Fibroblast of lung (primary cell): Measurements from ENCODE around the gene PREB. TPM values are rescaled to one million over a fixed set of nuclear protein-coding genes. Genes with fewer than 3 reads are reported as not detected.

Experiments used
- DNase-seq, 2 donors: peaks; one replicate each; pipeline versions ENCODE4 v3.0.0 to v3.0.0-alpha.2; 2010; ENCODE audit warnings: low read depth in 2 of 2
- H2AFZ ChIP-seq: 2 replicates; pipeline ENCODE4 v1.5.1; 2012; ENCODE audit warnings: low read length, control low read depth, inconsistent platforms
- H3K27ac ChIP-seq: 2 replicates; pipeline ENCODE4 v1.5.1; 2011; ENCODE audit warnings: low read length, control low read depth; ENCODE audit not compliant: insufficient read depth
- H3K27me3 ChIP-seq: 2 replicates; pipeline ENCODE4 v1.5.1; 2011; ENCODE audit warnings: mild to moderate bottlenecking, low read length; ENCODE audit not compliant: control insufficient read depth, insufficient read depth
- H3K36me3 ChIP-seq: 2 replicates; pipeline ENCODE4 v1.5.1; 2011; ENCODE audit warnings: low read length; ENCODE audit not compliant: control insufficient read depth, insufficient read depth
- H3K4me1 ChIP-seq: 2 replicates; pipeline ENCODE4 v1.5.1; 2011; ENCODE audit warnings: low read length; ENCODE audit not compliant: control insufficient read depth, insufficient read depth; ENCODE audit errors: extremely low read depth
- H3K4me2 ChIP-seq: 2 replicates; pipeline ENCODE4 v1.5.1; 2011; ENCODE audit warnings: low read length, control low read depth; ENCODE audit not compliant: insufficient read depth; ENCODE audit errors: extremely low read depth
- H3K4me3 ChIP-seq, 4 experiments: fragments of 200-600 bp in 1 of 4; sonication (generic) in 1 of 4; replicated peaks in 1 of 4; 2 replicates each; pipeline ENCODE4 v1.5.1; 2011 to 2016; ENCODE audit warnings: low read length in 4 of 4, low read depth in 3 of 4, mild to moderate bottlenecking in 3 of 4, control low read depth in 2 of 4, inconsistent platforms in 1 of 4, mixed read lengths in 1 of 4; ENCODE audit not compliant: insufficient read depth in 1 of 4; ENCODE audit errors: control extremely low read depth in 1 of 4
- H3K79me2 ChIP-seq: 2 replicates; pipeline ENCODE4 v1.5.1; 2012; ENCODE audit warnings: mild to moderate bottlenecking, low read length, inconsistent platforms; ENCODE audit not compliant: control insufficient read depth, insufficient read depth
- H3K9ac ChIP-seq: 2 replicates; pipeline ENCODE4 v1.5.1; 2011; ENCODE audit warnings: mild to moderate bottlenecking, low read length, control low read depth; ENCODE audit not compliant: insufficient read depth
- H3K9me3 ChIP-seq: 2 replicates; pipeline ENCODE4 v1.5.1; 2012; ENCODE audit warnings: low read depth, low read length; ENCODE audit not compliant: control insufficient read depth, insufficient read depth
- H4K20me1 ChIP-seq: 2 replicates; pipeline ENCODE4 v1.5.1; 2011; ENCODE audit warnings: low read length; ENCODE audit not compliant: control insufficient read depth, insufficient read depth; ENCODE audit errors: extremely low read depth
- EZH2 ChIP-seq: IDR thresholded peaks from 2 replicates; pipeline ENCODE4 v1.5.1; 2012; ENCODE audit warnings: low read length, control low read depth, mild to moderate bottlenecking; ENCODE audit errors: missing control alignments
- polyA plus RNA-seq, 2 donors: library from polyadenylated mRNA; depleted of rRNA in 1 of 2; stranded (reverse) in 1 of 2; unstranded in 1 of 2; fragments of >200 nt; gene quantifications; 2 replicates each; pipeline ENCODE4 v1.2.1, GENCODE V29; 2011 to 2012; ENCODE audit warnings: missing spikeins in 1 of 2
- total RNA-seq: library from RNA; depleted of rRNA; stranded (reverse); fragments of >200 nt; gene quantifications from 2 replicates; pipeline ENCODE4 v1.2.1, GENCODE V29; 2014
- TF ChIP-seq, protein P1 (sequence below), 2 donors: IDR thresholded peaks in 1 of 2; conservative IDR thresholded peaks in 1 of 2; 1 replicate in 1 of 2; 2 replicates in 1 of 2; pipeline ENCODE4 v1.5.1; 2011 to 2012; ENCODE audit warnings: low read length in 2 of 2, control low read depth in 1 of 2, inconsistent platforms in 1 of 2, low read depth in 1 of 2, mild to moderate bottlenecking in 1 of 2

Gene PREB
- total and polyA plus RNA-seq, 2 donors (not counting 1 experiment from before 2014, with no cell fraction given) = 36.0 to 42.9 TPM

DNA sequence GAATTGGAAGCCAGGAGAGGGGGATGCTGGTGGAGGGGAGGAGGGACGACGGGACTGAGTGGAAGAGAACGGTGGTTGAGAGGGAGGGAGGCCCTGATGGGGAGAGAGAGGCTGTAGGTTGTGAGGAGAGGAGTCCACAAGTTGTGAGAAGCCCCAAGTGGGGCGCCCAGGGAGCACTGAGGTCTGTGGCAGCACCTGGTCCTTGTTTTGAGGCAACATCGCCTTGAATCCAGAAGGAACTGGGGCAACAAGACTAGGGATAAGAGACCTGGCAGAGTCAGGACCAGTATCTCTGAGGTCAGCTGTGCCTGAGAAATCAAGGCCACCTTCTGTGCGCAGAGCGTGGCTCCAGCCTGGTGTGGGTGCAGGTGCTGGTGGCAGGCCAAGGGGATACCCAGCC lies 3.7 kb upstream of the PREB start:
- no peak overlapping the region for H3K9ac ChIP-seq
- TF ChIP-seq, protein P1, sequence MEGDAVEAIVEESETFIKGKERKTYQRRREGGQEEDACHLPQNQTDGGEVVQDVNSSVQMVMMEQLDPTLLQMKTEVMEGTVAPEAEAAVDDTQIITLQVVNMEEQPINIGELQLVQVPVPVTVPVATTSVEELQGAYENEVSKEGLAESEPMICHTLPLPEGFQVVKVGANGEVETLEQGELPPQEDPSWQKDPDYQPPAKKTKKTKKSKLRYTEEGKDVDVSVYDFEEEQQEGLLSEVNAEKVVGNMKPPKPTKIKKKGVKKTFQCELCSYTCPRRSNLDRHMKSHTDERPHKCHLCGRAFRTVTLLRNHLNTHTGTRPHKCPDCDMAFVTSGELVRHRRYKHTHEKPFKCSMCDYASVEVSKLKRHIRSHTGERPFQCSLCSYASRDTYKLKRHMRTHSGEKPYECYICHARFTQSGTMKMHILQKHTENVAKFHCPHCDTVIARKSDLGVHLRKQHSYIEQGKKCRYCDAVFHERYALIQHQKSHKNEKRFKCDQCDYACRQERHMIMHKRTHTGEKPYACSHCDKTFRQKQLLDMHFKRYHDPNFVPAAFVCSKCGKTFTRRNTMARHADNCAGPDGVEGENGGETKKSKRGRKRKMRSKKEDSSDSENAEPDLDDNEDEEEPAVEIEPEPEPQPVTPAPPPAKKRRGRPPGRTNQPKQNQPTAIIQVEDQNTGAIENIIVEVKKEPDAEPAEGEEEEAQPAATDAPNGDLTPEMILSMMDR (conservative IDR thresholded peaks at IDR 0.05 in 1 of 2, IDR thresholded peaks at IDR 0.05 in 1 of 2; ENCODE audit: low read depth in 1 of 2, low read length in 2 of 2) = no peak
- no peak for TF ChIP-seq EZH2
- peaks cover 3% of the 10 kb centered on the region for H3K4me1 ChIP-seq
- no peaks in the 10 kb centered on the region for H3K36me3 ChIP-seq
- peaks cover 11% of the 10 kb centered on the region for H3K79me2 ChIP-seq
- no peak overlapping the region for H3K27ac ChIP-seq
- no peak overlapping the region for H3K4me2 ChIP-seq
- no peaks in the 10 kb centered on the region for H4K20me1 ChIP-seq
- peaks cover 10% of the 10 kb centered on the region for H3K27me3 ChIP-seq
- no peak for DNase-seq
- no peak overlapping the region for H3K4me3 ChIP-seq
- no peaks in the 10 kb centered on the region for H3K9me3 ChIP-seq
- H2AFZ ChIP-seq = no peak overlapping the region

DNA sequence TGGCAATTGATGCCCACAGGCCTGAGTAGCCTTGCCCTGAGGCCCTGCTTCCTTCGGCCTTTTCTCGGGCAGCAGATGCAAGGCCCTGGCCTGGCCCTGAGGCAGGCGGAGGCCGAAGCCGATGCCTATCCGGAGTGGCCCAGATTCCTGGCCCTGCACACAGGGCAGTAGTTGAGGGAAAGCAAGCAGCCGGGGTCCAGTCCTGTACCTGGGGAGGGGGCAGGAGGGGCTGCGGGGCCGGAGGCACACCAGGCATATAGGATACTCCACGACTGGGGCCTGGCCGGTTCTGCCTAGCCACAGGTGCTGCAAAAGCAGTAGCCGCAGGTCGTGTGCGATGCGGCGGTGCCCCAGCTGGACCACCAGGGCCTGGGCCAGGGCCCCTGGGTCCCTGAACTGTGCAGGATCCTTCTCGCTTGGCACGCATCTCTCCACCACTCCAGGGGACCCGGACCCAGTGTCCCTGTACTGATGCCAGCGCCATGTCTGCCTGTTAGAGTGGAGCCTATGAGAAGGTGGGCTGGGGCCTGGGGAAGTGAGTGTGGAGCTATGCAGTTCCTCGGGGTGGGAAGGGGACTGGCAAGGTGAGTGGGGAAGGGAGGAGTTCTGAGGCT lies 3.0 kb upstream of the PREB start:
- H3K4me3 ChIP-seq = no peak overlapping the region
- H4K20me1 ChIP-seq = no peaks in the 10 kb centered on the region
- peaks cover 3% of the 10 kb centered on the region for H3K27me3 ChIP-seq
- peaks cover 4% of the 10 kb centered on the region for H3K4me1 ChIP-seq
- no peak overlapping the region for H2AFZ ChIP-seq
- H3K36me3 ChIP-seq = peaks cover 3% of the 10 kb centered on the region
- TF ChIP-seq EZH2 = no peak
- TF ChIP-seq, protein P1 (conservative IDR thresholded peaks at IDR 0.05 in 1 of 2, IDR thresholded peaks at IDR 0.05 in 1 of 2; ENCODE audit: low read depth in 1 of 2, low read length in 2 of 2) = no peak
- DNase-seq = no peak
- no peak overlapping the region for H3K9ac ChIP-seq
- no peaks in the 10 kb centered on the region for H3K9me3 ChIP-seq
- no peak overlapping the region for H3K4me2 ChIP-seq
- H3K27ac ChIP-seq = no peak overlapping the region
- H3K79me2 ChIP-seq = peaks cover 15% of the 10 kb centered on the region

DNA sequence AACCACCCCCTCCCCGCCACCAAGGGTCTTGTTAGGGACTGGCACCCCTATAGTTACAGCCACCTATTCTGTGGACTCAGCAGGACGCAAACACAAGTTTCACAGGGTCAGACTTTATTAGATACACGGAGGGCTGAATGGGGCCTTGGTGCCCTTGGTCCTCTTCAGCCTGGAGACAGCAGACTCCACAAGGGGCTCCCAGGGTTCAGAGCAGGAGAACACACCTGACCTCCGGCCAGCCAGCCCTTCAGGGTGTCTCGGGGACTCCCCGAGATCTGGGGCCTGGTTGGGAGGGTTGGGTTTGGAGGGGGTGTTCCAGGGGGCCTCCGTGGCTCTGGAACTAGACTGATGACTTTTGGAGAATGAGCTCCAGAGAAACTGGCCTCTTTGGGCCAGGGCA lies 2.3 kb upstream of the PREB start:
- peaks cover 4% of the 10 kb centered on the region for H3K4me1 ChIP-seq
- no peaks in the 10 kb centered on the region for H4K20me1 ChIP-seq
- no peak overlapping the region for H3K27ac ChIP-seq
- no peak overlapping the region for H2AFZ ChIP-seq
- no peak overlapping the region for H3K4me3 ChIP-seq
- no peak overlapping the region for H3K4me2 ChIP-seq
- peaks cover 2% of the 10 kb centered on the region for H3K27me3 ChIP-seq
- H3K79me2 ChIP-seq = peaks cover 15% of the 10 kb centered on the region
- H3K9ac ChIP-seq = no peak overlapping the region
- no peak for TF ChIP-seq EZH2
- TF ChIP-seq, protein P1 (conservative IDR thresholded peaks at IDR 0.05 in 1 of 2, IDR thresholded peaks at IDR 0.05 in 1 of 2; ENCODE audit: low read depth in 1 of 2, low read length in 2 of 2) = no peak
- no peak for DNase-seq
- peaks cover 7% of the 10 kb centered on the region for H3K36me3 ChIP-seq
- no peaks in the 10 kb centered on the region for H3K9me3 ChIP-seq
